K562 (cell line): ENCODE measurements around the gene NCOA1. TPM values are rescaled to one million over a fixed set of nuclear protein-coding genes. Genes with fewer than 3 reads are reported as not detected.

Experiments
- ATAC-seq: fragments of 200-7000 bp; cut with Tn5 transposase; 3 replicates; pipeline ENCODE4 v1.9.1; 2020; ENCODE audit warnings: moderate library complexity
- BruUV-seq: library from RNA; stranded (reverse); fragments of 400-500 nt; replicated peaks from 2 replicates; lab custom pipeline; 2021; lab: Mats Ljungman, UMichigan
- CTCF ChIA-PET: fragments of 300-600 bp; formaldehyde crosslinking; extraction: SDS; loops from one replicate; lab custom pipeline; 2021; ENCODE audit warnings: low intra/inter-chr PET ratio; lab: Yijun Ruan, JAX
- POLR2A ChIA-PET: fragments of 300-600, 350-650 bp; sonication (Branson Sonifier 250); formaldehyde crosslinking; extraction: SDS; loops from one replicate; lab custom pipeline; 2021; ENCODE audit warnings: antibody characterized with exemption, inconsistent platforms; lab: Yijun Ruan, JAX
- DNase-seq, 4 experiments: peaks; one replicate each; pipeline versions ENCODE4 v3.0.0 to v3.0.0-alpha.2; 2011 to 2018; ENCODE audit warnings: low spot score in 3 of 4, mixed read lengths in 3 of 4; ENCODE audit errors: extremely low read depth in 1 of 4
- FAIRE-seq: peaks from 2 replicates; lab custom pipeline; 2011; peaks lifted over from hg19 to GRCh38; lab: Jason Lieb, UNC
- H2AFZ ChIP-seq: 2 replicates; pipeline ENCODE4 v1.6.0; 2011; ENCODE audit warnings: low read depth, low read length, control low read depth, inconsistent platforms
- H3K27ac ChIP-seq: fragments of 200-600 bp; 3 replicates; pipeline ENCODE4 v1.8.0; 2011; ENCODE audit warnings: low read depth, mild to moderate bottlenecking, control low read depth, inconsistent platforms, low read length, moderate library complexity, mixed read lengths; ENCODE audit errors: extremely low read depth
- H3K27me3 ChIP-seq, 2 experiments: fragments of 300-600 bp in 1 of 2; 2 replicates in 1 of 2; 3 replicates in 1 of 2; pipeline versions ENCODE4 v1.6.0 to v1.8.0; 2011; ENCODE audit warnings: inconsistent platforms in 2 of 2, low read length in 2 of 2, mild to moderate bottlenecking in 1 of 2, mixed read lengths in 1 of 2, moderate library complexity in 1 of 2; ENCODE audit not compliant: control insufficient read depth in 2 of 2, insufficient read depth in 2 of 2
- H3K36me3 ChIP-seq: fragments of 300-600 bp; 3 replicates; pipeline ENCODE4 v1.8.0; 2011; ENCODE audit warnings: mild to moderate bottlenecking, low read length, inconsistent platforms; ENCODE audit not compliant: control insufficient read depth, insufficient read depth
- H3K4me1 ChIP-seq, 2 experiments: fragments of 200-600 bp in 1 of 2; replicated peaks in 1 of 2; 2 replicates in 1 of 2; 3 replicates in 1 of 2; pipeline versions ENCODE4 v1.5.1 to v1.8.0; 2011; ENCODE audit warnings: inconsistent platforms in 2 of 2, low read length in 2 of 2, mild to moderate bottlenecking in 1 of 2, mixed read lengths in 1 of 2, moderate library complexity in 1 of 2; ENCODE audit not compliant: control insufficient read depth in 2 of 2, insufficient read depth in 2 of 2
- H3K4me2 ChIP-seq: 2 replicates; pipeline ENCODE4 v1.6.1; 2011; ENCODE audit warnings: low read length, control low read depth, inconsistent platforms, mixed read lengths; ENCODE audit not compliant: insufficient read depth
- H3K4me3 ChIP-seq: fragments of 200-600 bp; sonication (generic), shearing (Covaris generic); 2 replicates; pipeline ENCODE4 v1.5.1; 2016; ENCODE audit warnings: control low read depth, inconsistent platforms
- H3K79me2 ChIP-seq: fragments of 200-600 bp; 3 replicates; pipeline ENCODE4 v1.8.0; 2011; ENCODE audit warnings: low read length, inconsistent platforms; ENCODE audit not compliant: control insufficient read depth, insufficient read depth
- H3K9ac ChIP-seq, 2 experiments: 2 replicates each; pipeline versions ENCODE4 v1.6.0 to v1.6.1; 2011; ENCODE audit warnings: low read depth in 2 of 2, low read length in 2 of 2, control low read depth in 1 of 2, inconsistent platforms in 1 of 2, mild to moderate bottlenecking in 1 of 2, mixed read lengths in 1 of 2; ENCODE audit not compliant: insufficient read depth in 1 of 2
- H3K9me1 ChIP-seq: one replicate; pipeline ENCODE4 v1.6.0; 2011; ENCODE audit warnings: inconsistent platforms, mild to moderate bottlenecking, low read length, moderate library complexity; ENCODE audit not compliant: control insufficient read depth, insufficient read depth
- H3K9me3 ChIP-seq: replicated peaks from 2 replicates; pipeline ENCODE4 v1.5.1; 2011; ENCODE audit warnings: low read depth, low read length, inconsistent platforms; ENCODE audit not compliant: control insufficient read depth, insufficient read depth
- H4K20me1 ChIP-seq: replicated peaks from 2 replicates; pipeline ENCODE4 v1.6.1; 2011; ENCODE audit warnings: low read length, inconsistent platforms, mixed read lengths; ENCODE audit not compliant: control insufficient read depth, insufficient read depth
- COPS2 ChIP-seq: fragments of 450-650 bp; conservative IDR thresholded peaks from 2 replicates; pipeline ENCODE4 v1.6.1; 2016; ENCODE audit warnings: mild to moderate bottlenecking, moderate library complexity
- DPF2 ChIP-seq: fragments of 450-650 bp; IDR thresholded peaks from 2 replicates; pipeline ENCODE4 v1.6.1; 2016
- EP400 ChIP-seq: fragments of 450-650 bp; IDR thresholded peaks from 2 replicates; pipeline ENCODE4 v1.6.1; 2017; ENCODE audit warnings: antibody characterized with exemption, mild to moderate bottlenecking, moderate library complexity
- FOXA3 ChIP-seq, 2 experiments: fragments of 450-650 bp in 1 of 2; sonication (generic) in 1 of 2; formaldehyde crosslinking; IDR thresholded peaks in 1 of 2; conservative IDR thresholded peaks in 1 of 2; 2 replicates each; pipeline versions ENCODE4 v1.4.0 to v1.8.0; 2020 to 2022; ENCODE audit warnings: mild to moderate bottlenecking in 2 of 2, missing genetic modification reagents in 1 of 2
- IFI16 ChIP-seq: fragments of 250-450 bp; sonication (Bioruptor Pico); IDR thresholded peaks from 2 replicates; pipeline ENCODE4 v2.1.2; 2022; ENCODE audit warnings: mild to moderate bottlenecking, inconsistent platforms
- MAFK ChIP-seq: IDR thresholded peaks from 2 replicates; pipeline ENCODE4 v1.6.1; 2011; ENCODE audit warnings: low read length, improper control_type of control experiment
- NR2C1 ChIP-seq, 2 experiments: fragments of 450-650 bp; IDR thresholded peaks; 2 replicates each; pipeline ENCODE4 v1.6.1; 2017; ENCODE audit warnings: mild to moderate bottlenecking in 2 of 2, antibody characterized with exemption in 1 of 2, inconsistent platforms in 1 of 2, missing compliant biosample characterization in 1 of 2, missing genetic modification characterization in 1 of 2
- RAD21 ChIP-seq, 2 experiments: fragments of 250-450 bp in 1 of 2; fragments of 450-650 bp in 1 of 2; sonication (Bioruptor Pico) in 1 of 2; formaldehyde crosslinking in 1 of 2; IDR thresholded peaks in 1 of 2; conservative IDR thresholded peaks in 1 of 2; 2 replicates each; pipeline versions ENCODE4 v1.4.0 to v1.8.0; 2020 to 2022; ENCODE audit warnings: mild to moderate bottlenecking in 2 of 2, moderate library complexity in 1 of 2
- RCOR1 ChIP-seq, 2 experiments: IDR thresholded peaks; 2 replicates each; pipeline ENCODE4 v1.6.1; 2012; ENCODE audit warnings: low read depth in 2 of 2, low read length in 2 of 2, borderline replicate concordance in 1 of 2, improper control_type of control experiment in 1 of 2
- SRSF7 ChIP-seq: fragments of 200-400 bp; formaldehyde crosslinking; optimal IDR thresholded peaks from 2 replicates; pipeline ENCODE3; 2017; ENCODE audit warnings: mild to moderate bottlenecking, low read depth, low read length
- TEAD4 ChIP-seq, 2 experiments: sonication (generic) in 1 of 2; formaldehyde crosslinking in 1 of 2; IDR thresholded peaks; 2 replicates each; pipeline versions ENCODE4 v1.6.1 to v1.8.0; 2012 to 2022; ENCODE audit warnings: borderline replicate concordance in 1 of 2, inconsistent platforms in 1 of 2, low read length in 1 of 2, mild to moderate bottlenecking in 1 of 2, missing genetic modification reagents in 1 of 2
- THRAP3 ChIP-seq: fragments of 450-650 bp; IDR thresholded peaks from 2 replicates; pipeline ENCODE4 v1.6.1; 2016; ENCODE audit warnings: mild to moderate bottlenecking, inconsistent platforms, borderline replicate concordance
- ZNF24 ChIP-seq: fragments of 450-650 bp; IDR thresholded peaks from 2 replicates; pipeline ENCODE4 v1.6.1; 2016
- ZNF282 ChIP-seq: sonication (generic); formaldehyde crosslinking; IDR thresholded peaks from 2 replicates; pipeline ENCODE4 v1.8.1; 2023; ENCODE audit warnings: missing genetic modification reagents
- WGBS: fragments of 100-300 bp; shearing (Covaris generic); methylation state at CpG from one replicate; pipeline ENCODE4 v1.1.6; 2016; ENCODE audit warnings: low coverage, mixed read lengths; ENCODE audit not compliant: insufficient coverage; ENCODE audit errors: missing lambda C conversion rate; 5-methylcytosine and 5-hydroxymethylcytosine counted together
- in situ Hi-C: fragments of 300-500 bp; cut with MboI; formaldehyde crosslinking; loops from 4 replicates; pipeline ENCODE4 v1.15.0; 2018; ENCODE audit warnings: inconsistent platforms, mixed read lengths
- intact Hi-C: fragments of 100-400 bp; cut with micrococcal nuclease; formaldehyde crosslinking; loops from 2 replicates; pipeline ENCODE4 v1.14.2; 2022
- polyA plus RNA-seq, 8 experiments: library from polyadenylated mRNA; depleted of rRNA in 4 of 8; stranded (reverse) in 5 of 8; unstranded in 3 of 8; fragments of >200 nt; fragmentation: Nextera tagmentation in 2 of 8; fragmentation: Illumina TruSeq in 1 of 8; extraction: Ambion mirVana in 2 of 8; extraction: Trizol in 1 of 8; gene quantifications; 2 replicates each; pipeline versions ENCODE4 v1.2.1 to v1.2.3, GENCODE V29; 2011 to 2014; ENCODE audit warnings: inconsistent platforms in 1 of 8, missing spikeins in 1 of 8
- total RNA-seq, 7 experiments: library from RNA; depleted of rRNA in 6 of 7; stranded (reverse); fragments of >200 nt in 6 of 7; fragmentation: Illumina TruSeq in 2 of 7; extraction: Trizol in 2 of 7; gene quantifications; 2 replicates each; pipeline versions ENCODE4 v1.2.1 to v1.2.3, GENCODE V29; 2011 to 2021; ENCODE audit warnings: low replicate concordance in 1 of 7
- TF ChIP-seq, protein P1 (sequence below): conservative IDR thresholded peaks from 2 replicates; pipeline ENCODE4 v1.6.1; 2011; ENCODE audit warnings: low read depth, mild to moderate bottlenecking, low read length; ENCODE audit not compliant: control insufficient read depth
- TF ChIP-seq, protein P2 (sequence below): sonication (generic); IDR thresholded peaks from 2 replicates; pipeline ENCODE4 v1.6.1; 2016

NCOA1 gene
- total and polyA plus RNA-seq, 9 of the 15 experiments (the other 6 are each of a cell fraction or from before 2014, with no cell fraction given): 4.9 to 25.7 (median 17.0) TPM

DNA sequence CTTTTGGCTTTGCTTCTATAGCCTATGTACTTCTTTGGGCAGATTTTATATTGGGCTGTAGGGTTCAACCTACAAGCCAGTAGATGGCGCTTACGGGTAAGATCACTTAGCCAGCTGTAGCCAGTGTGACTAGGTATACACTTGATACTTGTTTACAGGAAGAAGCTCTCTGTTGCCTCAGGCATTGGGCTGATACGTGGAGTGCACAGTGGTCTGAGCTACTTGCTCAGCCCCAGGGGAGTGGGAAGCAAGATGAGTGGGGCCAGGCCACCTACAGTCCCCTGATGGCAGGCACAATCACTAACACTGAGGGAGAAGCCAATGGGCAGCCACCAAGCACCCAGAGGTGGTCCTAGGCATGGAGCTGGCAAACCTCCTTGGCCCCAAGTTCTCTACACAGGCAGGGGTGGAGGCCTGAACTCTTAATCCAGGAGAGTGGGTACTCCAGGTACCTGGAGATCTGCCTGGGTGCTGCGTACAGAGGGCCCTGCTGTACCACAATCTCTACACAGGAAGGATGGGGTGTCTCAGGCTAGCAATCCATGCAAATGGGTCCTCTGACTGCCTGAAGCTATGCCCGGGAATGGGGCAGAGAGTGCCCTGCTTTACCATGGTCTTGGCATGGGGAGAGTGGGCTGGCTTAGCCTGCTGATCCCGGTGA lies 122.2 kb downstream of the NCOA1 start:
- CTCF ChIA-PET: interaction anchor here (0.5 to 0.6 kb wide), 2 partner anchors 25 to 175 kb away, joined by 3 to 4 read pairs; no protein-coding TSS in a partner anchor
- H3K27ac ChIP-seq: no peak overlapping the region; the same call in 2 of the 3 replicates
- H3K4me1 ChIP-seq: peaks cover 0 to 2% of the 10 kb centered on the region in 2 experiments; a peak in 2 of 5 replicates
- WGBS: 35% methylated on average over 6 of the region's 6 CpGs
- DNase-seq: peak in 2 of 4 experiments; percentile 50 to 65
- no peak overlapping the region for H3K9ac ChIP-seq
- H4K20me1 ChIP-seq: no peaks in the 10 kb centered on the region
- H3K9me3 ChIP-seq: no peaks in the 10 kb centered on the region
- no peak overlapping the region for H3K4me2 ChIP-seq
- H3K9me1 ChIP-seq: no peaks in the 10 kb centered on the region
- H3K4me3 ChIP-seq: no peak overlapping the region
- peak; percentile 97 for ATAC-seq
- no TSS peak for BruUV-seq
- H3K36me3 ChIP-seq: no peaks in the 10 kb centered on the region
- H2AFZ ChIP-seq: no peak overlapping the region; the same call in 1 of the 2 replicates
- H3K79me2 ChIP-seq: peaks cover 3% of the 10 kb centered on the region; the same call in 1 of the 3 replicates
- POLR2A ChIA-PET: interaction anchor here (0.5 to 1.2 kb wide), 4 partner anchors 10 to 335 kb away, joined by 3 read pairs; partner anchors contain the start of genes CENPO and PTRHD1
- no peaks in the 10 kb centered on the region for H3K27me3 ChIP-seq
- in situ Hi-C loops (no loop called here), intact Hi-C loops (loop anchor here (1.0 to 2.0 kb wide), 3 partner anchors 178 to 214 kb away; no protein-coding TSS in a partner anchor)
- FAIRE-seq: peak; percentile 75
- TF ChIP-seq TEAD4 (IDR thresholded peaks at IDR 0.05; ENCODE audit: low read length): no peak
- no peak for TF ChIP-seq TEAD4 (CRISPR knock-in tag; IDR thresholded peaks at IDR 0.05; ENCODE audit: borderline replicate concordance)
- TF ChIP-seq, protein P1, sequence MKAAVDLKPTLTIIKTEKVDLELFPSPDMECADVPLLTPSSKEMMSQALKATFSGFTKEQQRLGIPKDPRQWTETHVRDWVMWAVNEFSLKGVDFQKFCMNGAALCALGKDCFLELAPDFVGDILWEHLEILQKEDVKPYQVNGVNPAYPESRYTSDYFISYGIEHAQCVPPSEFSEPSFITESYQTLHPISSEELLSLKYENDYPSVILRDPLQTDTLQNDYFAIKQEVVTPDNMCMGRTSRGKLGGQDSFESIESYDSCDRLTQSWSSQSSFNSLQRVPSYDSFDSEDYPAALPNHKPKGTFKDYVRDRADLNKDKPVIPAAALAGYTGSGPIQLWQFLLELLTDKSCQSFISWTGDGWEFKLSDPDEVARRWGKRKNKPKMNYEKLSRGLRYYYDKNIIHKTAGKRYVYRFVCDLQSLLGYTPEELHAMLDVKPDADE: no peak
- TF ChIP-seq MAFK: no peak
- no peak for TF ChIP-seq COPS2
- TF ChIP-seq DPF2: 0 out of 2 replicates have a peak, but pooled peaks have one; percentile 27
- peak in 1 of 2 experiments; percentile 20; a peak in 1 of 4 replicates for TF ChIP-seq RCOR1 (IDR thresholded peaks at IDR 0.05; ENCODE audit: borderline replicate concordance in 1 of 2, low read depth in 2 of 2, low read length in 2 of 2)
- no peak for TF ChIP-seq NR2C1 (IDR thresholded peaks at IDR 0.05)
- no peak for TF ChIP-seq NR2C1 (tag; IDR thresholded peaks at IDR 0.05)
- no peak for TF ChIP-seq THRAP3
- TF ChIP-seq, protein P2, sequence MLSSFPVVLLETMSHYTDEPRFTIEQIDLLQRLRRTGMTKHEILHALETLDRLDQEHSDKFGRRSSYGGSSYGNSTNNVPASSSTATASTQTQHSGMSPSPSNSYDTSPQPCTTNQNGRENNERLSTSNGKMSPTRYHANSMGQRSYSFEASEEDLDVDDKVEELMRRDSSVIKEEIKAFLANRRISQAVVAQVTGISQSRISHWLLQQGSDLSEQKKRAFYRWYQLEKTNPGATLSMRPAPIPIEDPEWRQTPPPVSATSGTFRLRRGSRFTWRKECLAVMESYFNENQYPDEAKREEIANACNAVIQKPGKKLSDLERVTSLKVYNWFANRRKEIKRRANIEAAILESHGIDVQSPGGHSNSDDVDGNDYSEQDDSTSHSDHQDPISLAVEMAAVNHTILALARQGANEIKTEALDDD: peak; percentile 45; the same call in 1 of the 2 replicates
- TF ChIP-seq ZNF24: 0 out of 2 replicates have a peak, but pooled peaks have one; percentile 19
- TF ChIP-seq EP400: 0 out of 2 replicates have a peak, but pooled peaks have one; percentile 1
- TF ChIP-seq FOXA3 (CRISPR knock-in tag; conservative IDR thresholded peaks at IDR 0.05 in 1 of 2, IDR thresholded peaks at IDR 0.05 in 1 of 2): 0 out of 4 replicates have a peak, but pooled peaks of 1 of the 2 experiments have one; percentile 41
- TF ChIP-seq SRSF7: no peak
- TF ChIP-seq ZNF282 (CRISPR knock-in tag): no peak
- TF ChIP-seq IFI16 (CRISPR knock-in tag): no peak
- peak in 1 of 2 experiments; percentile 85; a peak in 2 of 4 replicates for TF ChIP-seq RAD21 (CRISPR knock-in tag; conservative IDR thresholded peaks at IDR 0.05 in 1 of 2, IDR thresholded peaks at IDR 0.05 in 1 of 2)
